HG03097 (cell line): ENCODE results near the gene CA10.

ENCODE experiments used
- ATAC-seq: cut with Tn5 transposase; IDR thresholded peaks from one replicate; pipeline ENCODE4 v1.9.1; 2021; ENCODE audit not compliant: unreplicated experiment, low FRiP score

The CA10 gene

GRCh38 chr17:51617986-51618385 lies 540.5 kb downstream of the CA10 start:
- ATAC-seq = no peak

- no peak for ATAC-seq
Observed at GRCh38 chr17:51613255-51613654, 545.3 kb downstream of the CA10 start.

- no peak for ATAC-seq
Observed at GRCh38 chr17:51612692-51613091, 545.8 kb downstream of the CA10 start.

- no peak for ATAC-seq
Observed at GRCh38 chr17:51611585-51611984, 546.9 kb downstream of the CA10 start.

- no peak for ATAC-seq
Observed at GRCh38 chr17:51610834-51611233, 547.7 kb downstream of the CA10 start.

- no peak for ATAC-seq
Observed at GRCh38 chr17:51610155-51610554, 548.4 kb downstream of the CA10 start.

- ATAC-seq = no peak
Observed at GRCh38 chr17:51608251-51608933, 550.1 kb downstream of the CA10 start.

GRCh38 chr17:51607512-51607911 lies 551.0 kb downstream of the CA10 start:
- ATAC-seq = no peak

- ATAC-seq = no peak
Observed at GRCh38 chr17:51604299-51605020, 554.1 kb downstream of the CA10 start.

GRCh38 chr17:51601622-51602261 lies 556.8 kb downstream of the CA10 start:
- no peak for ATAC-seq

- ATAC-seq = no peak
Observed at GRCh38 chr17:51598824-51599223, 559.7 kb downstream of the CA10 start.

- no peak for ATAC-seq
Observed at GRCh38 chr17:51597345-51597744, 561.2 kb downstream of the CA10 start.

- no peak for ATAC-seq
Observed at GRCh38 chr17:51595826-51596398, 562.6 kb downstream of the CA10 start.

GRCh38 chr17:51590071-51590656 lies 568.4 kb downstream of the CA10 start:
- ATAC-seq = no peak

- ATAC-seq = no peak
Observed at GRCh38 chr17:51588063-51588462, 570.5 kb downstream of the CA10 start.

GRCh38 chr17:51587516-51587915 lies 571.0 kb downstream of the CA10 start:
- ATAC-seq = no peak

- no peak for ATAC-seq
Observed at GRCh38 chr17:51585514-51586104, 572.9 kb downstream of the CA10 start.

GRCh38 chr17:51580869-51581268 lies 577.6 kb downstream of the CA10 start:
- no peak for ATAC-seq
